DMS 273 (cell line): Measurements from ENCODE around the gene CTIF.

ENCODE experiments used
- DNase-seq: peaks from one replicate; lab custom pipeline; 2025; ENCODE audit not compliant: unreplicated experiment; lab: John Stamatoyannopoulos, UW

CTIF gene

GRCh38 chr18:48766487-48766886, 227.7 kb downstream of the CTIF start:
- DNase-seq: no peak

- no peak for DNase-seq
Observed at GRCh38 chr18:48767090-48767690, 228.4 kb downstream of the CTIF start.

- DNase-seq: no peak
Observed at GRCh38 chr18:48769006-48769636, 230.3 kb downstream of the CTIF start.

- no peak for DNase-seq
Observed at GRCh38 chr18:48770243-48770642, 231.4 kb downstream of the CTIF start.

- no peak for DNase-seq
Observed at GRCh38 chr18:48771641-48772375, 233.0 kb downstream of the CTIF start.

GRCh38 chr18:48772457-48772856, 233.6 kb downstream of the CTIF start:
- no peak for DNase-seq

- DNase-seq: no peak
Observed at GRCh38 chr18:48773821-48774220, 235.0 kb downstream of the CTIF start.

GRCh38 chr18:48774941-48775340, 236.1 kb downstream of the CTIF start:
- no peak for DNase-seq

- DNase-seq: no peak
Observed at GRCh38 chr18:48775372-48776155, 236.7 kb downstream of the CTIF start.

- DNase-seq: no peak
Observed at GRCh38 chr18:48776156-48776555, 237.3 kb downstream of the CTIF start.

GRCh38 chr18:48776641-48777025, 237.8 kb downstream of the CTIF start:
- DNase-seq: peak; percentile 45

- peak; percentile 80 for DNase-seq
Observed at GRCh38 chr18:48777026-48777743, 238.4 kb downstream of the CTIF start.

- no peak for DNase-seq
Observed at GRCh38 chr18:48777744-48778116, 238.9 kb downstream of the CTIF start.

GRCh38 chr18:48778344-48779011, 239.6 kb downstream of the CTIF start:
- no peak for DNase-seq

GRCh38 chr18:48779462-48779861, 240.6 kb downstream of the CTIF start:
- DNase-seq: no peak

GRCh38 chr18:48780201-48780912, 241.5 kb downstream of the CTIF start:
- DNase-seq: no peak

GRCh38 chr18:48780913-48781162, 242.0 kb downstream of the CTIF start:
- peak; percentile 58 for DNase-seq

- DNase-seq: peak; percentile 64
Observed at GRCh38 chr18:48781163-48781987, 242.5 kb downstream of the CTIF start.

GRCh38 chr18:48781988-48782363, 243.1 kb downstream of the CTIF start:
- DNase-seq: no peak
